Measurements from ENCODE around the gene KANSL1L.
"Not testable (repeated sequence)": the region's sequence is repeated elsewhere in the genome, so short reads cannot be mapped to it uniquely, and the experiment has no call there.

KANSL1L gene, protein sequence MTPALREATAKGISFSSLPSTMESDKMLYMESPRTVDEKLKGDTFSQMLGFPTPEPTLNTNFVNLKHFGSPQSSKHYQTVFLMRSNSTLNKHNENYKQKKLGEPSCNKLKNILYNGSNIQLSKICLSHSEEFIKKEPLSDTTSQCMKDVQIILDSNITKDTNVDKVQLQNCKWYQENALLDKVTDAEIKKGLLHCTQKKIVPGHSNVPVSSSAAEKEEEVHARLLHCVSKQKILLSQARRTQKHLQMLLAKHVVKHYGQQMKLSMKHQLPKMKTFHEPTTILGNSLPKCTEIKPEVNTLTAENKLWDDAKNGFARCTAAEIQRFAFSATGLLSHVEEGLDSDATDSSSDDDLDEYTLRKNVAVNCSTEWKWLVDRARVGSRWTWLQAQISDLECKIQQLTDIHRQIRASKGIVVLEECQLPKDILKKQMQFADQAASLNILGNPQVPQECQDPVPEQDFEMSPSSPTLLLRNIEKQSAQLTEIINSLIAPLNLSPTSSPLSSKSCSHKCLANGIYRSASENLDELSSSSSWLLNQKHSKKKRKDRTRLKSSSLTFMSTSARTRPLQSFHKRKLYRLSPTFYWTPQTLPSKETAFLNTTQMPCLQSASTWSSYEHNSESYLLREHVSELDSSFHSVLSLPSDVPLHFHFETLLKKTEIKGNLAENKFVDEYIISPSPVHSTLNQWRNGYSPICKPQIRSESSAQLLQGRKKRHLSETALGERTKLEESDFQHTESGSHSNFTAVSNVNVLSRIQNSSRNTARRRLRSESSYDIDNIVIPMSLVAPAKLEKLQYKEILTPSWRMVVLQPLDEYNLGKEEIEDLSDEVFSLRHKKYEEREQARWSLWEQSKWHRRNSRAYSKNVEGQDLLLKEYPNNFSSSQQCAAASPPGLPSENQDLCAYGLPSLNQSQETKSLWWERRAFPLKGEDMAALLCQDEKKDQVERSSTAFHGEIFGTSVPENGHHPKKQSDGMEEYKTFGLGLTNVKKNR

DNA sequence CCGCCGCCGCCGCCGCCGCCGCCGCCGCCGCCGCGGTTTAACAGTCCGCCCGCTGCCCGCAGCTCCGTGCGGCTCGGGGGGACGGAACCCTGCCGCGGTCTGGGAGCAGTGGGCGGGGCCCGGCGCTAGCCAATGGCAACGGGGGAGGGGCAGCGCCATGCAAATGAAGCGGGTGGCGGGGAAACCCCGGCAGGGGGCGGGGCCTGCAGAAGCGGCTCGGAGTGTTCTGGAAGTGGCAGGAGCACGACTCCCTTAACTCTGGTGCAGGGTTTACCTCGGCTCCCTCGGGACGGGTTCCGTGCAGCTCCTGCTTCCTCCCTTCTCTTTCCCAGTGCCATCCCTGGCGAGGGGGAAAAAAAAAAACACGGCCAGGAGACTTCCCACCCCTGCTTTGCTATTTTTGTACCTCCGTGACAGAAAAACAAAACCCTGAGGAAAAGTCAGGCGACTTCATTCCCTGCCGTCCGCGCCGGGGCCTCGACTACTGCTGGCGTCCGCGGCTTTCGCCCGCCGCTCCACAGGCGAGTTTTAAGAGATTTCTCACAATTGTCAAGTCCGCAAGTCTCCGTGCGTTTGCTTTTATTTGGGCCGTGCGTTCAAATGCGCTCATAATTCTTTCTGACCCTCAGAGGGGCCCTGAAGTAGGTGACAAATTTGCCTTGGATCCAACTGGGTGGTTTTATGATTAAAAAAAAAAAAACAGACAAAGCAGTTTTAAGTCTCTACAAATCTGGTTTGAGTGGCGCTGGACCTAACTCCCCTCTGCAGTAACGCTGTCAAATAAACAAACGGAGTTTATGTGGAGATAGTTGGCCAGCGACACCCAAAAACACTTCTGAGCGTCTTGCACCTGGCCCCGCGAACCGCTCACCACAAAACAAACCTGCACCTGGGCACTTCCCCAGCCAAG, at the start of gene KANSL1L:
Gene KANSL1L (minus strand): TSS at position 101 of the 910 bp plus-strand sequence. CDS start 16,827 bp downstream, outside the sequence.
- peak; percentile 96 for DNase-seq

DNA sequence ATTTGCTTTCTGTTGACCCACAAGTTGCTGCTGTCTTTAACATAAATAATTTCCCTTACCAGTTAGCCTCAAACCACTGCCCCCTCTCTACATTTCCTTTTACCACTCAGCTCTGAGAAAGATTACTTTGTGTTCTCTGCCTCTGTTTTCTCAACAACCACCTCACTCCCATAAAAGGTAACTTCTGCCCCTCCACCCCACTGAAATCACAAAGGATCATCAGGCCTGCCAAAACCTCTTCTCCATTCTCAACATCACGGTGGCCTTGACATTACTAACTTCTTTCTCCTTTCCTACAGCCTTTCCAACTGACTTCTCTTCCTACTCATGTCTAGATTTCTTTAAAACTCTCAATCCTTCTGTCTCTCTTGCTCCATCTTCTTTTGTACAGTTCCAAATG, 43.9 kb upstream of the KANSL1L start:
- no peak for DNase-seq

DNA sequence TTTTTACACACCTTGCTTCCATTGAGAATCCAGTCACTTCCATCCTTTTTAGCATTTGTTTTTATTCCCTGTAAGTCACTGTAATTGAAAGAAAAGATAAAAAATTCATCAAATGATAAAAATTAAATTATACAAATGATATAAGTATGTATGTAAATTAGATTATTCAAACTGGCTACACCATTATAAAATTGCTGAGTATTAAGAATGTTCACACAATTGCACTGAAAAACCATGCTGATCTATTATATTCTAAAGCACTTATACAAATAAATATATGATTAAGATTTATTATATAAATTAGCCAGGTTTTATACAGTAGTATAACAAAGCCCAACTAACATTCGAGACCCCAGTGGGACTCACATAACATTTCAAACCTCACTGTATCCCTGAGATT, 39.0 kb upstream of the KANSL1L start:
- no peak for DNase-seq

GRCh38 chr2:210207929-210208328, 36.7 kb upstream of the KANSL1L start:
- DNase-seq, result no peak

- DNase-seq, result no peak
Observed at GRCh38 chr2:210203558-210203957, 32.3 kb upstream of the KANSL1L start.

GRCh38 chr2:210203147-210203546, 31.9 kb upstream of the KANSL1L start:
- no peak for DNase-seq

- no peak for DNase-seq
Observed at GRCh38 chr2:210199854-210200253, 28.6 kb upstream of the KANSL1L start.

- peak; percentile 46 for DNase-seq
Observed at GRCh38 chr2:210199186-210199765, 28.1 kb upstream of the KANSL1L start.

DNA sequence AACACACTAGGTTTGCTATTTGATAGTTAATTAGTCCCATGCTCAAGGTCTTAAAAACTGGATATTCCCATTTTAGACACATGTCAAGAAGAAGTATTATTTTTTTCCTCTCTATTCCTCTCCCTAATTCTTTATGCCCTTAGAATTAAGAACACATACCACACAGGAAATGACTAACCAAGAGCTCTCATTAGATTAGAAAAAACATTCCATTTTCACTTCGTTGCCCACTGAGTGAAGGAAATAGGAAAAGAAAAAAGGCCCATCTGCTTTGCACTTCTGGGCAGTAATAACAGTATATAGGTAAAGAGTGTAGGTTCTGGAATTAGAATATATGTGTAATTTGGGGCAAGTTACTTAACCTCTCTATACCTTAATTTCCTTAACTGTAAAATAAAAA, 27.1 kb upstream of the KANSL1L start:
- no peak for DNase-seq

DNA sequence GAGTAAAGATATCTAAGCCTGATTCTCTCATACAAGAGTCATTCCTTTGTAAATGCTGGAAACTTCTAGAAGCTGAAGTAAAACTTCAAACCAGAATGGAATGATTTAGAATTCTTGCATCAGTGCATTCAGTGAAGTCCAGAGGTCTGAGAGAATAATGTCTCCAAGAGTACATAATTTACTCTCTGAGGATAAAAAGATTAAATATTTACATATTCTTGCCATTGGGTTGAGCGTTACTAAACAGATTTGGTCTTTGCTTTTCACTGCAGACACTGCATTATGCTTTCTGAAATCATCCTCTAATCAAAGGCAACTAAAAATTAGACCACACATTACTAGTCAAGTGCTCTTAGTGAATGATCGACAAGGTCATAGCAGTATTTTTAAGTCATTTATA, 26.5 kb upstream of the KANSL1L start:
- no peak for DNase-seq

- DNase-seq, result peak; percentile 61
Observed at GRCh38 chr2:210195101-210195852, 24.1 kb upstream of the KANSL1L start.

- DNase-seq, result no peak
Observed at GRCh38 chr2:210190345-210190744, 19.1 kb upstream of the KANSL1L start.

GRCh38 chr2:210189452-210190138, 18.4 kb upstream of the KANSL1L start:
- no peak for DNase-seq

GRCh38 chr2:210188755-210189154, 17.5 kb upstream of the KANSL1L start:
- DNase-seq, result no peak

GRCh38 chr2:210188190-210188589, 17.0 kb upstream of the KANSL1L start:
- DNase-seq, result no peak

DNA sequence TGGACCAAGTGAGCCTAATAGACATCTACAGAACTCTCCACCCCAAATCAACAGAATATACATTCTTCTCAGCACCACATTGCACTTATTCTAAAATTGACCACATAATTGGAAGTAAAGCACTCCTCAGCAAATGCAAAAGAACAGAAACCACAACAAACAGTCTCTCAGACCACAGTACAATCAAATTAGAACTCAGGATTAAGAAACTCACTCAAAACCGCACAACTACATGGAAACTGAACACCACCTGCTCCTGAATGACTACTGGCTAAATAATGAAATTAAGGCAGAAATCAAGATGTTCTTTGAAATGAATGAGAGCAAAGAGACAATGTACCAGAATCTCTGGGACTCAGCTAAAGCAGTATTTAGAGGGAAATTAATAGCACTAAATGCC, 12.7 kb upstream of the KANSL1L start:
- DNase-seq, result not testable (repeated sequence)

DNA sequence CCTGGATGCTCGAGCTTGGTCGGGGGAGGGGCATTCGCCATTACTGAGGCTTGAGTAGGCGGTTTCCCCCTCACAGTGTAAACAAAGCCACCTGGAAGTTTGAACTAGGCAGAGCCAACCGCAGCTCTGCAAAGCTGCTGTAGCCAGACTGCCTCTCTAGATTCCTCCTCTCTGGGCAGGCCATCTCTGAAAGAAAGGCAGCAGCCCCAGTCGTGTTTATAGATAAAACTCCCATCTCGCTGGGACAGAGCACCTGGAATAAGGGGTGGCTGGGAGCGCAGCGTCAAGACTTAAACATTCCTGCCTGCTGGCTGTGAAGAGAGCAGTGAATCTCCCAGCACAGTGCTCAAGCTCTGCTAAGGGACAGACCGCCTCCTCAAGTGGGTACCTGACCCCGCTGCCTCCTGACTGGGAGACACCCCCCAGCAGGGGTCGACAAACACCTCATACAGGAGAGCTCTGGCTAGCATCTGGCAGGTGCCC, 10.4 kb upstream of the KANSL1L start:
- DNase-seq, result not testable (repeated sequence)

DNA sequence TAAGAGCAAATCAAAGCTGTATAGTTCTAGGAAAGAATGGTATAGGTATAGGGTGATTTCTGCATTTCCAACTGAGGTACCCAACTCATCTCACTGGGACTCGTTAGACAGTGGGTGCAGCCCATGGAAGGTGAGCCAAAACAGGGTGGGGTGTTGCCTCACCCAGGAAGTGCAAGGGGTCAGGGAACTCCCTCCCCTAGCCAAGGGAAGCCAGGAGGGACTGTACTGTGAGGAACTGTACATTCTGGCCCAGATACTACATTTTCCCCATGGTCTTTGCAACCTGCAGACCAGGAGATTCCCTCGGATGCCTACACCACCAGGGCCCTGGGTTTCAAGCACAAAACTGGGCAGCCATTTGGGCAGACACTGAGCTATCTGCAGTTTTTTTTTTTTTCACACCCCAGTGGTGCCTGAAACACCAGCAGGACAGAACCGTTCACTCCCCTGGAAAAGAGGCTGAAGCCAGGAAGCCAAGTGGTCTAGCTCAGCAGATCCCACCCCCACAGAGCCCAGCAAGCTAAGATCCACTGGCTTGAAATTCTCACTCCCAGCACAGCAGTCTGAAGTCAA, 9.9 kb upstream of the KANSL1L start:
- DNase-seq, result not testable (repeated sequence)

DNA sequence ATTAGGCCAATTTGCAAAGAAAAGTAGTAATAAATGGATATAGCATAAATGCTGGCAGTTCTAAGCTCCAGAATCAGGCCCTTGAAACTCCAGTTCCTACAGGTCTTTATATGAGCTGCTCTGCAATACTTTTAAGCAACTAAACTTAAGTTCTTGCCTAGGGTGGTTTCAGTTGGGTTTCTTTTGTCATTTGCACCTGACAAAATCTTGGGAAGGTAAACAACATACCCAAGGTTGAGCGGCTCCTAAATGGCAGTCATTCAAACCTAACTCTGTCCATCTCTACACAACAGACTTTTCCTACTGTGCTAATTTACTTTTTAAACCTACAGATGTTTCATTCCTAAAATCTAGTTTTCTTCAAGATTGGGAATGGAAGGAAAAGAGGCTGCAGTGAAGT, 9.3 kb upstream of the KANSL1L start:
- DNase-seq, result no peak

GRCh38 chr2:210179351-210179990, 8.3 kb upstream of the KANSL1L start:
- DNase-seq, result no peak

All from CD4-positive, alpha-beta T cell treated with Interleukin-17A for 1 hour (primary cell).